GM19238 (cell line): ENCODE data around the gene TXNL4B.
A peak's percentile ranks its signal among the peaks of the same experiment; 100 is the strongest.

Experiments
- DNase-seq: peaks from one replicate; pipeline ENCODE4 v3.0.0; 2011; ENCODE audit warnings: low spot score; ENCODE audit not compliant: insufficient read length

Gene TXNL4B

DNA sequence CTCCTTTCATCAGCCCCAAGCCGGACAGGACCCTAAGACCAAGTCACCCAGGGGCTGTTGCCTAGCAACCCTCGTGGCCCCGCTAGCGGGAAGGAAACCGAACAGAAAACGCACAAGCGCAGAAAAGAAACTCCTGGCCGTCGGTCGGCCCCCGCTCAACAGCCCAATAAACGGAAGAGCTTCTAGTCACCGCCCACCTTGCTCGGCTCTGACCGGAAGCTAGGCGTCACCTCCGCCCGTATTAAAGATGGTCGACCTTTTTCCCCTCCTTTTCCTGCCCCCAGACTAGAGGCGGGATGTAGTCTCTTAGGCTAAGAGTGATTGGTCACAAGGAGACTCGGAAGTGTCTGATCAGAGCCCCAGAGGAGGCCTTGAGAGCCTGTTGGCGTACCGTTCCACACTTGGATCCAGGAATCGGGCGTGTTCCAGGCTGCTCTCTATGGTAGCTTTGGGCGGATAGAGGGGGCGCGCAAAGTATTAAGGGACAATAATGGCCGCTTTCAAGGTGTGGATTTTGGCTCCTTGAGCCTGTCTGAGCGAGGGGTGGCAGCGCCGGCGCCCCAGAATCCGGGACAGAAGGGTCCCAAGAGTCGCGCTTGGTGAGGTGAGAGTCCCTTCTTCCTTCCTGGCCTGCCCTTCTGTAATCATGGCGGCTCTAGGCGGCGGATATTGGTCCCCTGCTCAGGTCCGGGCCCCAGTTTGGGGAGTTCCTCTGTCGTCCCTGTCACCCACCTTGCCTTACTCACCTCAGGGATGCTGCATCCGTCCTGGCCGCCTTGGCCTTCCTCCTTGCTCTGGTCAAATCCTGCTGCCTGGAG, at the start of gene TXNL4B, which contains the start of gene DHX38:
Gene TXNL4B (minus strand): TSS at position 173 of the 818 bp plus-strand sequence. CDS start 2,871 bp downstream, outside the sequence.
Gene DHX38 (plus strand): TSS at position 400 of the 818 bp plus-strand sequence. CDS start 2,311 bp downstream, outside the sequence.
- peak; percentile 98 for DNase-seq

- DNase-seq: no peak
Measured at GRCh38 chr16:72142476-72142875, 49.1 kb upstream of the TXNL4B start.

- DNase-seq: no peak
Measured at GRCh38 chr16:72139908-72140307, 46.5 kb upstream of the TXNL4B start.

GRCh38 chr16:72138064-72138572, 44.7 kb upstream of the TXNL4B start:
- DNase-seq: no peak

- DNase-seq: no peak
Measured at GRCh38 chr16:72137380-72138063, 44.1 kb upstream of the TXNL4B start.

- DNase-seq: no peak
Measured at GRCh38 chr16:72134507-72134906, 41.1 kb upstream of the TXNL4B start.

- no peak for DNase-seq
Measured at GRCh38 chr16:72132726-72133125, 39.3 kb upstream of the TXNL4B start.

- DNase-seq: no peak
Measured at GRCh38 chr16:72131036-72131435, 37.6 kb upstream of the TXNL4B start.

GRCh38 chr16:72129976-72130656, 36.7 kb upstream of the TXNL4B start:
- DNase-seq: no peak

DNA sequence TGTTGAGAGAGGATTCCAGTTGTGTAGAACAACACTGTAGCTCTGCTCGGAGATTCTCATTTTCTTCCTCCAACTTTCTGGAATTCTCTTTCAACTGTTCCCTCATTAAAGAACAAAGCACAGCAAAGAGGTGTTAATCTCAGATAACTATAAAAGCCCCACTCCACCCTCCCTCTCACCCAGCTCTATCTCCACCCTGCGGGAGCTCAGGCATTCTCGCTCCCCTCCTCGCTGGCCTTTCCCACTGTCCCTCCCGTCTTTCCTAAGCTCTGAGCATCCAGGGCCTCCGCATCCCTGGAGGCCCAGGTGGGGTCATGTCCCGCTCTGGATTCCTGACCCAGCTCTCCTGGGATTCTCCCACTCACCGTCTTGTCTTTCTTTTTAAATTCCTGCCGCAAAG, 35.3 kb upstream of the TXNL4B start:
- no peak for DNase-seq

DNA sequence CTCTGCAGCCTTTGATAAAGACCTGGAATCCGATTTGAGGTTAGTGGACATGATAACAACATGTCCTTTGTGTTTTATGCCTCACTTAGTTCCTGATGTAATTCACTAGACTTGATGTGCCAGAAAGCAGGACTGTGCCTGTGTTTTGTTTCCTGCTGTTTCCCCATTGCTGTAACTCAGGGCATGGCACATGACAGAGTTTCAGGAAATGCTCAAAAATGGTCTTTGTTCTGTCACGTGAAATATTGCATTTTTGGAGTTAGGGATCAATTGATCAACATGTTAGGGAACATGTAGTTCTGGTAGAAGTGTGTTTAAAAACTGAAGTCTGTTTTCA, 33.0 kb upstream of the TXNL4B start:
- no peak for DNase-seq

GRCh38 chr16:72125635-72126428, 32.4 kb upstream of the TXNL4B start:
- no peak for DNase-seq

DNA sequence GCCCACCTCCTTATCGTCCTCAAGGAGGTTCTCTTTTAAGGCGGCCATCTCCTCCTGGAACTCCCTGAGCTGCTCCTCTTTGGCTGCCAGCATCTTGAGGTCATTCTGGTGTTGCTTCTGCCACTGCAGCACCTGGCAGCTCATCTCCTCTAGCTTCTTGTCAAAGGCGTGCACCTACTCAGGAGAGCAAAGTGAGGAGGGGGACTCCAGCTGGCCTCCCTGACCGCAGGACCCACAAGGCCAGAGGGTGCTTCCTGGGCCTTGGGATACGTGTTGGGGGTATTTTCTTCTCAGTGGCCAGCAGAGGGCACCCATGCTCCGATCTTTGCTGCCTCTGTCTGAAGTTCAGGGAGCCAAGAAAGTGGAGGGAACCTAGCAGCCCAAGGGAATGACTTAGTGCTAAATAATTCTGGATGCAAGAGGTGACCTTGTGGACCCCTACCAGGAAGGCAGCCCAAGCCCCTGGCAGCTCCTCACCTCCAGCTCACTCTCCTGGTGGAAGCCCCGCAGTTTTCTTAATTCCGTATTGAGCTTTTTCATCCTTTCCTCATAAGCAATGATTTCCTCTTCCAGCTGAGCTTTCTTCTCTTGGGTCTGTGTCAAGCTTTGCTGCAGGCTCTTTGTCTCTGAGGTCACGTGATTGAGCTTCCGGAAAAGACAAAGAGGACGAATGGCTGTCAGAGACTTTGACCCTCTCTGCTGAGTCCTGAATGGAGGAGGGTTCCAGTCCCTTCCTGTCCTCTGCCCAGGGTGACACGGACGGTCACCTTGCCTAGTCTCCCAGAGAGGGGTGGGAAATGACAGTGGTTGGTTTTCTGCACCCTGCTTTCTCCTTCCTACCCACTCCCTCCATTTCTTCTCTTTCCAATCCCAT, 31.6 kb upstream of the TXNL4B start:
- peak; percentile 67 for DNase-seq

DNA sequence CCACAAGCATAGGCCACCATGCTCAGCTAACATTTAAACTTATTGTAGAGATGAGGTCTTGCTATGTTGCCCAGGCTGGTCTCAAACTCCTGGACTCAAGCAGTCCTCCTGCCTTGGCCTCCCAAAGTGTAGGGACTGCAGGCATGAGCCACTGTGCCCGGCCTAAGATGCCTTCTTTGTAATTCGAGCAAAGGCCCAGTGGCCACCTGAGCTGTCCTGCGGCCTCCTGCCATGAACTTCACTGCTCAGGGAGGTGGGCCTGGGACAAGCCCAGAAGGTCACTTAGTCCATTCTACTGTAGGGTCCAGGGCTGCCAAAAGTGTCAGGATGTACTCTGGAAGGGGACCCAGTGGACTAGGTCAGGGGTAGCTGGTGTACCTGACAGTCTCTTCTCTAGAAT, 30.7 kb upstream of the TXNL4B start:
- DNase-seq: no peak

GRCh38 chr16:72123426-72123825, 30.0 kb upstream of the TXNL4B start:
- DNase-seq: no peak

DNA sequence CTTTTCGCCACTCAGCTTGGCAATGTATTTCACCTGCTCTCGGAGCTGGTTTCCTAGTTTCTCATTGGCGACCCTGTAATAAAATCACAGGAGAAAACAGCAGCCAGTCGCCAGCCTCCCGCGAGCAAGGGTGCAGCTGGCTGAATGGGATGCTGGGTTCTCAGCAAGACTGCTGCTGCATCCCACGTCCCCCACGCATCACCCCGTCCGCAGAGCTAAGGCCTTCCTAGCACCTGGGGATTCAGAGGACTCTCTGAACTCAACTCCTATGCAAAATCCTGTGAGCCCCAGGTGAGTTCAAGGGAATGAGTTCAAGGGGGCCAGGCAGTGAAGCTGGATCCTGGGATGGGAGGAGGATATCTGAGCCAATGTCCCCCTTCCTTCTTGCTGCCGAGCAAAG, 29.5 kb upstream of the TXNL4B start:
- DNase-seq: no peak

GRCh38 chr16:72122308-72122707, 28.9 kb upstream of the TXNL4B start:
- DNase-seq: no peak

DNA sequence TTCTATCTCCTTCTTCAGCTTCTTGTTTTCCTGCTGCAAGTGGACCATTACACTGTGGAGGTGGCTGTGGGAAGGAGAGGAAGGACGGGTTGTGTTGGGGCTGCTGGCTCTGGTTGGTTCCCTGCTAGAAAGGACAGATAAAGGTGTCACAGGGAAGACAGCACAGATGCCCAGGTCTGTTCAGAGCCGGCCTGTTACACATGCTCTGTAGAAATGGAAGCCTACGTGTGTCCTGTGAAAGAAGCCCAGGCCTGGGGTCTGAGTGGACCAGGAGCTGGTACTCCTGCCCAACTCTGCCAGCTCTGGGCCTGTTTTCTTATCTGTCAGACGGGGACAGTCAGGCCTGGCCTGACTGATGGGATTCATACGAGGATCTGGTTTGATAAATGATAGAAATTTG, 26.6 kb upstream of the TXNL4B start:
- no peak for DNase-seq

DNA sequence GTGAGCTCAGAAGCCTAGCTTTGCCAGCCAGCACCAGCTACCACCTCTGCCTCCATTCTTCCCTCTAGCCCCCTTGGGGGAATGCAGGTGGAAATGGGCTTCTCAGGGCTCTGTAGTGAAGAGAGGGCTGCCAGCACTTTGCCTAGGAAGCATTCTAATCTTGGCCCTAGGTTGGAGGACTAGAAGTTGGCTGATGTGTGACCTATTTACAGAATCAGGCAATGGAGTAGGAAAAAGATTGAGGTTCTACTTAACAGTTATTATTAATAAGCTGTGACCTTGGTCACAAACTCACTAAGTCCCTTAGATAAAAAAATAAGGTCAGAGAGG, 20.2 kb upstream of the TXNL4B start:
- DNase-seq: no peak

DNA sequence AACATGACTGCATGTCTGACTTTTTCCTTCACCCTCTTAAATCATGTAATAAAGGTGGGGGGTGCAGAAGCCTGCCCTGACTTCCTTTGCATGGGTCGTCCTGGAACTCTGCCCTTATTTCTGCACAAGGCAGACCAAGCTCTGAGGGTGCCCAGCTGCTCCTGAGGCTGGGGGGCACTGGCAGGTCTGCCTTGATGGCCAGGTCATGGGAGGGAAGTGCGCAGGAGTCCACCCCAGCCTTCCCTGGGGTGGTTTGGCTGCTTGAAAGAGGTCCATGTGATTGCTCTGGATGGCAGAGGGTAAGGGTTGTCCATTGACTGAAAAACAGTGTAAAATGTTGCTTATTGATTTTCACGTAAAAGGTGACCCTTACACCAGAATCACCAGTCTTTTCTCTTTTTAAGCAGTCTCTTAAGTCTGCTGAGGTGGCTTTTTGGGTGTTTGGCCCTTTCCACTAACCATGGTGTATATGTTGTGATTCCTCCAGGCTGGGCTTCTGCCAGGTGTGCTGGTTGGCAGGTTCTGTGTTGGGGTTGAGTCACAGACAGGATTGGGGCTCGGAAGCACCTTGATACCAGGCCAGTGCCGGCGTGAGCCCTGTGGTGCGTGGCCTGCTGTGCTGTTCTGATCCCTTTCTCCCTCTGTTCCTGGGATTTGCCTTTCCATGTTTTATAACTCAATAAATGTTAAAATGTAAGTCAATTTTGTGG, 19.6 kb upstream of the TXNL4B start:
- DNase-seq: no peak
